AG08396 (cell line): ENCODE measurements around the gene SH3BP5.

Source experiments
- DNase-seq: peaks from one replicate; pipeline ENCODE4 v3.0.0; 2012; ENCODE audit warnings: low spot score, mixed read lengths

Gene SH3BP5

DNA sequence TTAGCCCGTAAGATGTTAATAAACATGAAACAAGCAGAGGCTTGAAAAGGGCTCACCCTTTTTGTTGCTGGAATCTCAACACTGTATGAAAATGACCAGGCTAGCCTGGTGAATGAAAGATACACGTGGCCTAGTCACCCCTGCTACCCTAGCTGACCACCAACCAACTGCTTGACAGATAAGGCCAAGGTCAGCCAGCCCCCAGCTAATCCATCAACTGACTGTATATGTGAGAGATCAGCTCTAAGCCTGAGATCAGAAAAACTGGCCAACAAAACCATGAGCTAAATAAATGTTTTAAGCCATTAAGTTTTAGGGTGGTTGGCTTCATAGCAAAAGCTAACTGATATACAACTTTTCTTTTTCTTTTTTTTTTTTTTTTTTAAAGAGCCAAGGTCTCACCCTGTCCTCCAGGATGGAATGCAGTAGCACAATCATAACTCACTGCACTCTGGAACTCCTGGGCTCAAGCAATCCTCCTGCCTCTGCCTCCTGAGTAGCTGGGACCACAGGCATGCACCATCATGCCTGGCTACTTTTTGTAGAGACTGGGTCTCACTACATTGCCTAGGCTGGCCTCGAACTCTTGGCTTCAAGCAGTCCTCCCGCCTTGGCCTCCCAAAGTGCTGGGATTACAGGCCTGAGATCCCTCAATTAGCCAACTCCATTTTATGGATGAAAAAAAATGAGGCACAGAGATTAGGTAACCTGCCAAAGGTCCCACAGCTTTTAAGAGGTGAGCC, 34.6 kb downstream of the SH3BP5 start:
- no peak for DNase-seq

DNA sequence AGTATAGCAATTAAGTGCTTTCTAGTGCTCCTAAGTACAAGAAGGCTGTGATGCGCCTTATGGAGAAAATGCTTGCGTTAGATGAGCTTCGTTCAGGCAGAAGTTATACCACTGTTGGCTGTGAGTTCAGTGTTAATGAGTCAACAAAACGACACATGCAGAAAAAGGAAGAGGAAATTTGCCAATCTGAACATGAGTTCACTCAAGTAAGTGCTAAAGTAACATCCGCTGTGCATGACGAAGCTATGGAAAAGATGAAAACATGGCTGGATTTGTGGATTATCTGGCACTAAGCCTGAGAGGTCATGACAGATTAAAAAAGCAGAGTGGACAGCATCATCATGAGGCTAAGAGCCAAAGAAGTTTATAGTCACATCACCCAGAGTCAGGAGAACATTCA, 36.9 kb downstream of the SH3BP5 start:
- DNase-seq, result no peak

DNA sequence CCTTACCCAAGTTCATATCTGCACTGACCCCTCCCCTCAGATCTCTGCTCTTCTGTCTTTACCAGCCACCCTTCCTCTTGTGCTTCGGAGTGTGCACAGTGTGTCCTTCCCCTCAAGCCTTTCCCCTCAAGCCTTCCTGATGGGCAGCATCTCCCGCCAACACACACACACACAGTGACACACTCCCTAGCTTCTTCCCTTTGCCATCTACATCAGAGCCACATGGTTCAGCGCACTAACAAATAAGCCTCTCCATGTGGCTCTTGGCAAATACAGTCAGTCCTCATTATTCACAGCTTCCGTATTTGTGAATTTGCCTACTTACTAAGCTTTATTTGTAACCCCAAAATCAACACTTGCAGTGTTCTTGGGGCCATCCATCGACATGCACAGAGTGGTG, 37.5 kb downstream of the SH3BP5 start:
- DNase-seq, result no peak

DNA sequence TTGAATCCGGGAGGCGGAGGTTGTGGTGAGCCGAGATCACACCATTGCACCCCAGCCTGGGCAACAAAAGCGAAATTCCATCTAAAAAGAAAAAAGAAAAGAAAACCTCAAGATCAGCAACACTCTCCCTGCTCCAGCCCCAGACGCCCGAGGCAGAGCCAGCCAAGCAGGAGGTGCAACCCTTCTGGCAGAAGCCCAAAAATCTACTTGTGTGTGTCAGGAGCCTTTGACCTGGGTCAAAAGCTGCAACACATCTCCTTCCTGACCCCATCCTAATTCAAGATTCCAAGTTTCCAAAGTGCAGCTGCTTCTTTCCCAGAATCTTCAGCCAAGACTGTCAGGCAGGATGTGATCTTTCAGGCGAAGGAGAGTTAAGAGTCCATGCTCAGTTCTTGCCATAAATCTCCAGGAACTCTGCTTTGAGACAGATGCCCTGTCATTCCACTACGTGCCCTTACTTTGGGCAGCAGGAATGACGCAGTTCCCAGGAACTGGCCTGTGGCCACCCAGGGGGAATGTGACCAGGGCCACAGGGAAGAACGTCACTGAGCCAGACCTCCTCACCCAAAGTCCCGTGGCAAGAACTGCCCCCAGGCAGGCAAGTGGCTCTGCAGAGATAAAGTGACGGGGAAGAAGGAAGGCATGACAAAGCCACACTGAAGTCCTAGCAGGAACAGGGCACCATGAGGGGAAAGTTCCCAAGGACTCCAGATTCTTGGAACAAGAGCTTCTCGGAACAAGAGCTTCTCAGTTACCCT, 39.4 kb downstream of the SH3BP5 start:
- peak; percentile 12 for DNase-seq

- no peak for DNase-seq
These were observed 40.5 kb downstream of the SH3BP5 start for GRCh38 chr3:15291589-15292541.

GRCh38 chr3:15290736-15291135, 41.6 kb downstream of the SH3BP5 start:
- no peak for DNase-seq

DNA sequence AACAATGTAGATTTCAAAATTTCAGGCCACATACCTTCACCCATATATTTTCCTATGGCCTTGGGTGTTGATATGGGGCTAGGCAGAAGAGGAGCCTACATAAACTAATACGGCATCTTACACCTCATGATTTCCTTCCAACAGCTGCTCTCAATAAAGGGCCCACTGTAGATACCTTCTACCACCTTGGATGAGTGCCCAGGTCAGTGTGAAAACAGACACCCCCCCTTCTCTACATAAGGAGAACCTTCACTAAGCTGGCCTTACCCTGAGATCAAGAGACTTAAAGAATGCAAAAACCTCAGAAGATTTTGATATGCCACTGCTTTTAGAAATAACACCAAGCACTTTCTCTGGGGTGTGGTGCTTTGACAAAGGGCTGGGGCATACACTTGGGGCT, 42.7 kb downstream of the SH3BP5 start:
- no peak for DNase-seq

DNA sequence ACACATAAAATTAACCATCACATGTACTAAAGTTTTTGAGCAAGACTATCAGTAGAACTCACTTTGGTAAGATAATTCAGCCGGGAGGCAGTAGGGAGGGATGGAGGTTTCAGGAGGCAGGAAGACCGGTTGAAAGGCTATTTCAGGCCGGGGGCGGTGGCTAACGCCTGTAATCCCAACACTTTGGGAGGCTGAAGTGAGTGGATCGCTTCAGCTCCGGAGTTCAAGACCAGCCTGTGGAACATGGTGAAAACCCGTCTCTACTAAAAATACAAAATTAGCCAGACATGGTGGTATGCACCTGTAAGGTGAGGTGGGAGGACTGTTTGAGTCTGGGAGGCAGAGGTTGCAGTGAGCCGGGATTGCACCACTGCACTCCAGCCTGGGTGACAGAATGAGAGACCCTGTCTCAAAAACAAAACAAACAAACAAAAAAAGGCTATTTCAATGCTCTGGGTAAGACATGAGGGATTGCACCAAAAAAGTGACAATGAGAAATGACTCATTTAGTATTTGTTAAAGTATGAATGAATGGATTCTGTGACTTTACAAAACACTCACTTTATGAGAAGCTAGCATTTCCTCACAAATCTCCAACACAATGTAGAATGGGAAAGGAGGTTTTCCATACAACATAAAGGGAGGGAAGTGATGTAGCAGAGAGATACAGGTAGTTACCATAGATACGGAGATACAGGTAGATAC, 43.9 kb downstream of the SH3BP5 start:
- no peak for DNase-seq

- peak; percentile 66 for DNase-seq
These were observed 44.6 kb downstream of the SH3BP5 start for GRCh38 chr3:15287565-15288330.

GRCh38 chr3:15286022-15286421, 46.4 kb downstream of the SH3BP5 start:
- no peak for DNase-seq

- no peak for DNase-seq
These were observed 48.1 kb downstream of the SH3BP5 start for GRCh38 chr3:15284121-15284889.

DNA sequence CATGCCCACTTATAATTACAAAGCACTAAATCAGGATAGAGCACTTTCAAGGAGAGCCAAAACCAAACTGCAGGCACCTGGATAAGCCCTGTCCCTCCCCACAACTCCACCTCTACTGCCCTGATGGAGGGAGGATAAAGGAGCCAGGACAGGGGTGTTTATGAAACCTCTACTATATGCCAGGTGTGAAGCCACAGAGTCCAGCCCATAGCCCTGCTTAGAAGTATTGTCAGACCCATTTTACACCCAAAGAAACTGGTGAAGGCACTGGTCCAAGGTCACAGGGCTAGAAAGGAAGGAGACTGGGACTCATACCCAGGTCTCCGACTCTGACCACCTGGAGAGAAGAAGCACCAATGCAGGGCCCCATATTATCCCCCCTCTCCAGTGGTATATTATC, 48.7 kb downstream of the SH3BP5 start:
- no peak for DNase-seq

DNA sequence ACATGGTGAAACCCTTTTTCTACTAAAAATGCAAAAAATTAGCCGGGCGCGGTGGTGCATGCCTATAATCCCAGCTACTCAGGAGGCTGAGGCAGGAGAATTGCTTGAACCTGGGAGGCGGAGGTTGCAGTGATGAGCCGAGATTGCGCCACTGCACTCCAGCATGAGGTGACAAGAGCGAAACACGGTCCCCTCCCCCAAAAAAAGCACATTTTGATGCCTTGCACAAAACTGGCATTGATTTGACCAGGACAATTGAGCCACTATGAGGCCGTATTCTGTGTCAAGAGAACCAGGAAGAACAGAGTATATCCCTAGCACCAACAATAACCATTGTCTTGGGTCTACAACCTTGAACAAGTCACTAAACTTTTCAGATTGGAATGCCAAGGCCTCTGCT, 50.6 kb downstream of the SH3BP5 start:
- no peak for DNase-seq

DNA sequence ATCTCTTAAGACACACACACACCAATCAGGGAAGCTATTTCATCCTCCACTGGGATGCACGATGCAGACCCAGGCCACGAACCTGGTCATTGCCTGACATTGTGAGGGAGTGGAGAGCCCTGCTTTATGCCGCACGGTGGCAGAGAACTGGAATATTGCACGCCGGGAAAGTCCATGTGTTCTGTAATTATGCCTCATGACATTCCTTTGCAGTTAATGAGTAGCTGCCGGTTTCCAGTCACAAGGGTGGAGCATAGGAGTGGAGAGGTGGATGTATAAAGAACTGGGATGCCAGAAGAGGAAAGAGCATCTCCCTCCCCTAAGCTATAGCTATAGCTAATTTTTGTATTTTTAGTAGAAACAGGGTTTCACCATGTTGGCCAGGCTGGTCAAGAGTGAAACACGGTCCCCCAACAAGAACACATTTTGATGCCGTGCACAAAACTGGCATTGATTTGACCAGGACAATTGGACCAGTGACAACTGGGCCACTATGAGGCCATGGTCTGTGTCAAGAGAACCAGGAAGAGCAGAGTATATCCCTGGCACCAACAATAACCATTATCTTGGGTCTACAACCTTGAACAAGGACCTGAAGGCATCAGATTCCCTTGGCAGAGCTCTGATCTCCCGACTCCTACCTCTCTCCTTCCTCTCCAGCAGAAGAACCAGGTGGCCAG, 51.4 kb downstream of the SH3BP5 start:
- no peak for DNase-seq

DNA sequence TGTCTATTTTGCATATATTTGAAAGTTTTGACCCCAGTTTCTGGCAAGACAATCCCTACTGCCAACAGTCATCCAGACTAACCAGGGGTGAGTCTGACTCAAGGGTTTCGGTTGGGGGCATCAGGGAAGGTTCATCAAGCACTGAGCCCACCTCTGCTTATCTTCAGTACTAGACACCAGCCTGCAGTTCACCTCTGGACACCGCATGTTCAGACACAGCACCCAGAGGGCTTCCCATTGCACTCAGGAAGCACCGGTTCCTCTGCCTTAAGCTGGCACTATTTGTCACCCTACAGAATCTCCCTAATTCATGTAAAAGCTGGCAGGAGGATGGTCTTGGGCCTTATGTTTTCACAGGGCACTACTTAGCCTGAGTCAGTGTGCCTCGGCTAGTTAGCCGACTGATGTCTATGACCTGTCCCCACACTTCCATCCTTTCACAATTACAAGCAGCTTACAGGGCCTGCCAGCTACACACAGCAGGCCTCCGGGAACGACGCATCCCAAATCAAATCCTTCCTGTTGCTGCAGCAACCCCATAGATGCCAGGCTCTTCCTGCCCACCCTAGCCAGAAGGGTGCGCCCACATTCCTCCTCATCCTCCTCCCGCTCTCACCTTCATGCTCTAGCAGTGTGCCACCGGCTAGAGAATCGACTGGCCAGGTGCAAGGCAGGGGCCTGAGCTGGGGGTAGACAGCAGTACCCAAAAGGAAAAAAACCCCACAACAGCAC, 52.5 kb downstream of the SH3BP5 start:
- DNase-seq, result no peak

- DNase-seq, result no peak
These were observed 53.2 kb downstream of the SH3BP5 start for GRCh38 chr3:15279205-15279604.

GRCh38 chr3:15277861-15278500, 54.4 kb downstream of the SH3BP5 start:
- no peak for DNase-seq

DNA sequence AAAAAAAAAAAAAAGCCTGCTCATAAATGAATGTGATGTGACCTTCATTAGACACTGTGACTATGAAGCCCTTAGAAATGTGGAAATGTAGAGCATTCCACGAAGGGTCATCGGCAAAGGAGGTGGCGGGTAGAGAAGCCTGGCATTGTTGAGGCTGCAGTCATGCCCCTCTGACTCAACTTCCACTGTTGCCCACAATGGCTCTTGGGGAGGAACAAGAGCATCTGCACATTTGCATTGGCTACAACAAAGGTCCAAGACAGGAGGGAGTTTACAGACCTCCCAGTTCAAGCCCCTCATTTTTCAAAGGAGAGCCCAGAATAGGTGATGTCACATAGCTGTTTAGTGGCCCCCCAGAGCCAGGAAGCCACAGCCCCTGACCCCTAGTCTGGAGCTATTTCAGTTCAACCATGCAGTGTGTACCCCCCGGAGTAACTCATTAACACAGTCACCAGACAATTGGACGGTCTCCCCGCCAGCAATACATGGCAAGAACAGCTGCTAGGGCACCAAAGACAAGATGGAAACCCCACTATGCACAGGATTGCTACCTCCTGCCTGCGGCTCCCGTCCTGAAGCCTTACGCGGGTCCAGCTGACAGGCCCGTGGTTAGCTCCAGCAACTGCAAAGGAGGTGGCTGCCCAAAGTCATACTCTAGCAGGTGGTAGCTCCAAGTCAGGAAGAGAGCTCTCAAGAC, 56.2 kb downstream of the SH3BP5 start:
- no peak for DNase-seq
